H1 (cell line): Measurements from ENCODE around the gene TLE4. TPM values are rescaled to one million over a fixed set of nuclear protein-coding genes. Genes with fewer than 3 reads are reported as not detected.
"Not testable (repeated sequence)": the region's sequence is repeated elsewhere in the genome, so short reads cannot be mapped to it uniquely, and the experiment has no call there.

Experiments
- CTCF ChIA-PET: fragments of 300-600 bp; sonication (Branson Sonifier 250); formaldehyde crosslinking; loops from one replicate; lab custom pipeline; 2021; ENCODE audit not compliant: partially characterized antibody; lab: Charles Lee
- POLR2A ChIA-PET: fragments of 300-600 bp; sonication (Branson Sonifier 250); formaldehyde crosslinking; loops from one replicate; lab custom pipeline; 2021; ENCODE audit warnings: inconsistent platforms; ENCODE audit not compliant: partially characterized antibody; lab: Charles Lee
- DNase-seq, 2 experiments: peaks; one replicate each; pipeline versions ENCODE4 v3.0.0 to v3.0.0-alpha.2; 2010 to 2022; ENCODE audit warnings: low spot score in 2 of 2, low read depth in 1 of 2, mixed read lengths in 1 of 2
- FAIRE-seq: peaks from 2 replicates; lab custom pipeline; 2011; peaks lifted over from hg19 to GRCh38; lab: Jason Lieb, UNC
- H2AFZ ChIP-seq: 2 replicates; pipeline ENCODE4 v1.8.1; 2012; ENCODE audit warnings: low read length, inconsistent platforms
- H2AK5ac ChIP-seq: 2 replicates; pipeline ENCODE4 v1.6.1; 2013; ENCODE audit warnings: low read depth, low read length
- H2BK120ac ChIP-seq: replicated peaks from 2 replicates; pipeline ENCODE3; 2013; ENCODE audit warnings: low read depth, low read length, inconsistent platforms
- H2BK12ac ChIP-seq: 2 replicates; pipeline ENCODE4 v1.6.1; 2013; ENCODE audit warnings: low read depth, low read length
- H2BK15ac ChIP-seq: 2 replicates; pipeline ENCODE4 v1.6.1; 2013; ENCODE audit warnings: low read length
- H2BK20ac ChIP-seq: 2 replicates; pipeline ENCODE4 v1.6.1; 2013; ENCODE audit warnings: low read length
- H2BK5ac ChIP-seq: 2 replicates; pipeline ENCODE4 v1.6.1; 2013; ENCODE audit warnings: low read depth, low read length
- H3K14ac ChIP-seq: 2 replicates; pipeline ENCODE4 v1.6.1; 2013; ENCODE audit warnings: inconsistent platforms; ENCODE audit not compliant: insufficient read length
- H3K18ac ChIP-seq: 2 replicates; pipeline ENCODE4 v1.6.1; 2013; ENCODE audit warnings: low read length; ENCODE audit errors: extremely low read depth
- H3K23ac ChIP-seq: 2 replicates; pipeline ENCODE4 v1.6.1; 2013; ENCODE audit warnings: inconsistent platforms; ENCODE audit not compliant: insufficient read length
- H3K23me2 ChIP-seq: 2 replicates; pipeline ENCODE4 v1.6.1; 2013; ENCODE audit warnings: low read depth, low read length
- H3K27ac ChIP-seq: 2 replicates; pipeline ENCODE4 v1.6.1; 2011; ENCODE audit warnings: low read depth, low read length, inconsistent platforms
- H3K27me3 ChIP-seq, 4 experiments: replicated peaks in 1 of 4; 1 replicate in 1 of 4; 2 replicates in 3 of 4; pipeline versions ENCODE4 v1.6.1 to v1.8.1; 2011 to 2013; ENCODE audit warnings: low read length in 3 of 4, mild to moderate bottlenecking in 3 of 4, inconsistent platforms in 2 of 4, mixed read lengths in 2 of 4, moderate library complexity in 1 of 4; ENCODE audit not compliant: control insufficient read depth in 3 of 4, insufficient read depth in 3 of 4; ENCODE audit errors: extremely low read depth in 1 of 4
- H3K36me3 ChIP-seq, 4 experiments: 2 replicates each; pipeline versions ENCODE4 v1.6.1 to v1.8.1; 2011 to 2013; ENCODE audit warnings: mild to moderate bottlenecking in 4 of 4, low read length in 3 of 4, moderate library complexity in 2 of 4, control low read depth in 1 of 4, inconsistent platforms in 1 of 4; ENCODE audit not compliant: insufficient read depth in 4 of 4, control insufficient read depth in 2 of 4
- H3K4ac ChIP-seq: replicated peaks from 2 replicates; pipeline ENCODE3; 2013; ENCODE audit warnings: low read length, low read depth, mixed read lengths, inconsistent platforms; ENCODE audit not compliant: insufficient read length
- H3K4me1 ChIP-seq, 4 experiments: replicated peaks in 1 of 4; 1 replicate in 1 of 4; 2 replicates in 3 of 4; pipeline versions ENCODE4 v1.6.1 to v1.8.1; 2011 to 2013; ENCODE audit warnings: low read length in 3 of 4, inconsistent platforms in 2 of 4, mixed read lengths in 1 of 4; ENCODE audit not compliant: insufficient read depth in 4 of 4, control insufficient read depth in 3 of 4
- H3K4me2 ChIP-seq, 2 experiments: 2 replicates each; pipeline versions ENCODE4 v1.6.1 to v1.8.1; 2011 to 2013; ENCODE audit warnings: low read depth in 2 of 2, low read length in 2 of 2, control low read depth in 1 of 2, inconsistent platforms in 1 of 2, mild to moderate bottlenecking in 1 of 2; ENCODE audit not compliant: insufficient read depth in 1 of 2
- H3K4me3 ChIP-seq, 4 experiments: fragments of 200-600, 300-600 bp in 1 of 4; sonication (generic), shearing (Covaris generic), sonication (Bioruptor Twin) in 1 of 4; 2 replicates each; pipeline versions ENCODE4 v1.5.1 to v1.8.1; 2011 to 2016; ENCODE audit warnings: low read length in 4 of 4, low read depth in 3 of 4, control low read depth in 2 of 4, inconsistent platforms in 2 of 4, mild to moderate bottlenecking in 2 of 4, mixed read lengths in 1 of 4, moderate library complexity in 1 of 4; ENCODE audit not compliant: insufficient read depth in 2 of 4; ENCODE audit errors: extremely low read depth in 1 of 4
- H3K56ac ChIP-seq: replicated peaks from 2 replicates; pipeline ENCODE3; 2013; ENCODE audit warnings: low read depth, mild to moderate bottlenecking, mixed read lengths, low read length, inconsistent platforms; ENCODE audit not compliant: insufficient read length
- H3K79me1 ChIP-seq: 2 replicates; pipeline ENCODE4 v1.6.1; 2013; ENCODE audit warnings: low read depth, low read length, control low read depth
- H3K79me2 ChIP-seq, 2 experiments: 2 replicates each; pipeline versions ENCODE4 v1.6.1 to v1.8.1; 2012 to 2013; ENCODE audit warnings: low read length in 2 of 2, mild to moderate bottlenecking in 2 of 2, inconsistent platforms in 1 of 2; ENCODE audit not compliant: insufficient read depth in 2 of 2, control insufficient read depth in 1 of 2
- H3K9ac ChIP-seq, 4 experiments: replicated peaks in 1 of 4; 1 replicate in 1 of 4; 2 replicates in 3 of 4; pipeline versions ENCODE4 v1.6.1 to v1.8.1; 2011 to 2013; ENCODE audit warnings: low read depth in 3 of 4, low read length in 3 of 4, control low read depth in 2 of 4, mild to moderate bottlenecking in 2 of 4, moderate library complexity in 2 of 4, inconsistent platforms in 1 of 4; ENCODE audit errors: extremely low read depth in 1 of 4
- H3K9me3 ChIP-seq, 2 experiments: 2 replicates each; pipeline versions ENCODE4 v1.6.1 to v1.8.1; 2012 to 2013; ENCODE audit warnings: mild to moderate bottlenecking in 2 of 2, moderate library complexity in 2 of 2, control low read depth in 1 of 2, inconsistent platforms in 1 of 2, low read depth in 1 of 2, low read length in 1 of 2, mixed read lengths in 1 of 2; ENCODE audit not compliant: insufficient read depth in 2 of 2
- H4K20me1 ChIP-seq, 2 experiments: replicated peaks in 1 of 2; 2 replicates each; pipeline versions ENCODE3 to v1.8.1; 2011 to 2013; ENCODE audit warnings: inconsistent platforms in 2 of 2, low read length in 2 of 2, mild to moderate bottlenecking in 1 of 2; ENCODE audit not compliant: insufficient read depth in 2 of 2, control insufficient read depth in 1 of 2
- H4K5ac ChIP-seq: 2 replicates; pipeline ENCODE4 v1.6.1; 2013; ENCODE audit warnings: low read length, low read depth, mixed read lengths, inconsistent platforms; ENCODE audit not compliant: insufficient read length
- H4K8ac ChIP-seq: 2 replicates; pipeline ENCODE4 v1.8.0; 2013; ENCODE audit warnings: mild to moderate bottlenecking, moderate library complexity, low read length, inconsistent platforms; ENCODE audit not compliant: insufficient read depth; ENCODE audit errors: extremely low read depth
- H4K91ac ChIP-seq: replicated peaks from 2 replicates; pipeline ENCODE3; 2013; ENCODE audit warnings: low read length, mixed read lengths, inconsistent platforms; ENCODE audit not compliant: insufficient read length
- WGBS, 2 experiments: shearing (Covaris generic) in 1 of 2; methylation state at CpG; one replicate each; pipeline versions ENCODE4 v1.1.6 to v1.1.7; 2013 to 2015; ENCODE audit warnings: low lambda C conversion rate in 2 of 2, mixed read lengths in 2 of 2, inconsistent platforms in 1 of 2, low coverage in 1 of 2, missing lambda C conversion rate in 1 of 2; ENCODE audit not compliant: insufficient replicate concordance in 2 of 2, insufficient coverage in 1 of 2, insufficient read length in 1 of 2; ENCODE audit errors: extremely low coverage in 1 of 2, missing lambda C conversion rate in 1 of 2; 5-methylcytosine and 5-hydroxymethylcytosine counted together
- polyA plus RNA-seq, 7 experiments: library from polyadenylated mRNA; depleted of rRNA in 3 of 7; stranded (reverse) in 5 of 7; unstranded in 2 of 7; fragments of >200 nt in 5 of 7; fragments of 200-250 nt in 2 of 7; gene quantifications; 1 replicate in 5 of 7; 2 replicates in 1 of 7; 4 replicates in 1 of 7; pipeline versions ENCODE4 v1.2.1 to v1.2.3, GENCODE V29; 2011 to 2013; ENCODE audit warnings: missing spikeins in 2 of 7, mixed read lengths in 2 of 7
- total RNA-seq: library from RNA; stranded (reverse); fragmentation: NEBNext Ultra II Directional; extraction: Animal tissue kit (Norgen Biotek cat#: 25700); gene quantifications from 2 replicates; pipeline ENCODE4 v1.2.1, GENCODE V29; 2021

The TLE4 gene
- total and polyA plus RNA-seq, 2 of the 8 experiments (the other 6 are each of a cell fraction or from before 2014, with no cell fraction given), result 32.4 to 36.9 TPM

DNA sequence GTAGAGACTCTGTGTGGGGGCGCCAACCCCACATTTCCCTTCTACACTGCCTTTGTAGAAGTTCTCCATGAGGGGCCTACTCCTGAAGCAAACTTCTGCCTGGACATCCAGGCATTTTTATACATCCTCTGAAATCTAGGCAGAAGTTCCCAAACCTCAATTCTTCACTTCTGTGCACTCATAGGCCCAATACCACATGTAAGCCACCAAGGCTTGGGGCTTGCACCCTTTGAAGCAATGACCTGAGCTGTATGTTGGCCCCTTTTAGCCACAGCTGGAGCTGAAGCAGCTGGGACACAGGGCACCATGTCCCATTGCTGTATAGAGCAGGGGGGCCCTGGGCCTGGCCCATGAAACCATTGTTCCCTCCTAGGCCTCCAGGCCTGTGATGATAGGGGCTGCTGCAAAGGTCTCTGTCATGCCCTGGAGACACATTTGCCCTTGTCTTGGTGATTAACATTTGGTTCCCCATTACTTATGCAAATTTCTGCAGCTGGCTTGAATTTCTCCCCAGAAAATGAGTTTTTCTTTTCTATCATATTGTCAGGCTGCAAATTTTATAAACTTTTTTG is 180.2 kb downstream of the TLE4 start:
- H4K5ac ChIP-seq, H3K56ac ChIP-seq, H4K91ac ChIP-seq, H3K18ac ChIP-seq, H2AK5ac ChIP-seq, H4K8ac ChIP-seq, H2BK20ac ChIP-seq, H3K4ac ChIP-seq, H2BK15ac ChIP-seq, H3K4me1 ChIP-seq, H3K9ac ChIP-seq, H3K9me3 ChIP-seq, H2BK5ac ChIP-seq, FAIRE-seq, H4K20me1 ChIP-seq, H3K27me3 ChIP-seq, DNase-seq, H3K79me1 ChIP-seq, H2BK12ac ChIP-seq, H3K79me2 ChIP-seq, POLR2A ChIA-PET, H2BK120ac ChIP-seq, H3K4me2 ChIP-seq, H3K23me2 ChIP-seq, H3K4me3 ChIP-seq, H2AFZ ChIP-seq, H3K14ac ChIP-seq, H3K36me3 ChIP-seq, CTCF ChIA-PET, H3K23ac ChIP-seq, H3K27ac ChIP-seq: not testable (repeated sequence)
- WGBS, 2 experiments, result 92% methylated on average over 1 of the region's 1 CpG; no CpG with 5 or more reads in 1 of the 2 experiments
